OCI-LY7 (cell line): ENCODE measurements around the gene PTPRE. TPM values are rescaled to one million over a fixed set of nuclear protein-coding genes. Genes with fewer than 3 reads are reported as not detected.

Experiments
- BruUV-seq: library from RNA; stranded (reverse); fragments of 400-500 nt; replicated peaks from 2 replicates; lab custom pipeline; 2021; lab: Mats Ljungman, UMichigan
- CTCF ChIA-PET: fragments of 300-600 bp; sonication (Branson Sonifier 250); formaldehyde crosslinking; loops from one replicate; lab custom pipeline; 2022; ENCODE audit warnings: antibody characterized with exemption; ENCODE audit not compliant: unreplicated experiment; lab: Charles Lee
- POLR2A ChIA-PET: fragments of 300-600 bp; sonication (Branson Sonifier 250); formaldehyde crosslinking; loops from one replicate; lab custom pipeline; 2022; ENCODE audit warnings: antibody characterized with exemption; lab: Charles Lee
- DNase-seq: peaks from one replicate; pipeline ENCODE4 v3.0.0-alpha.2; 2015; ENCODE audit warnings: low spot score
- H2AFZ ChIP-seq: fragments of 200-600 bp; sonication (generic), shearing (Covaris generic); 2 replicates; pipeline ENCODE4 v1.6.1; 2014; ENCODE audit warnings: mild to moderate bottlenecking, antibody characterized with exemption, low read length, moderate library complexity
- H3K27ac ChIP-seq: fragments of 200-600 bp; sonication (generic); 2 replicates; pipeline ENCODE4 v1.5.1; 2014; ENCODE audit warnings: mixed run types, low read depth, mild to moderate bottlenecking, moderate library complexity, low read length, inconsistent platforms; ENCODE audit not compliant: poor library complexity, severe bottlenecking
- H3K36me3 ChIP-seq: fragments of 200-600 bp; sonication (generic); 2 replicates; pipeline ENCODE4 v1.6.1; 2014; ENCODE audit warnings: mild to moderate bottlenecking, antibody characterized with exemption, low read length, moderate library complexity, mixed read lengths; ENCODE audit not compliant: insufficient read depth
- H3K4me1 ChIP-seq: fragments of 200-600 bp; sonication (generic); 2 replicates; pipeline ENCODE4 v1.5.1; 2014; ENCODE audit warnings: mild to moderate bottlenecking, low read length; ENCODE audit not compliant: insufficient read depth, poor library complexity, severe bottlenecking
- H3K4me2 ChIP-seq: fragments of 200-600 bp; sonication (generic); 2 replicates; pipeline ENCODE4 v1.6.1; 2014; ENCODE audit warnings: mild to moderate bottlenecking, low read length
- H3K4me3 ChIP-seq: fragments of 200-600 bp; sonication (generic); 2 replicates; pipeline ENCODE4 v1.5.1; 2014; ENCODE audit warnings: mild to moderate bottlenecking, low read depth, low read length; ENCODE audit not compliant: poor library complexity, severe bottlenecking
- H3K79me2 ChIP-seq: fragments of 200-600 bp; sonication (generic); 2 replicates; pipeline ENCODE4 v1.6.1; 2016; ENCODE audit warnings: low read depth, mild to moderate bottlenecking, low read length, moderate library complexity, mixed read lengths; ENCODE audit not compliant: insufficient read depth
- H3K9me2 ChIP-seq: fragments of 200-600 bp; sonication (generic); 2 replicates; pipeline ENCODE4 v1.6.1; 2016; ENCODE audit warnings: mild to moderate bottlenecking, low read length, mixed read lengths; ENCODE audit not compliant: insufficient read depth
- H3K9me3 ChIP-seq: fragments of 200-600 bp; sonication (generic); 2 replicates; pipeline ENCODE4 v1.6.1; 2014; ENCODE audit warnings: mild to moderate bottlenecking, mixed run types, low read length, mixed read lengths
- H4K20me1 ChIP-seq: fragments of 200-600 bp; sonication (generic); 2 replicates; pipeline ENCODE4 v1.6.1; 2014; ENCODE audit warnings: mild to moderate bottlenecking, antibody characterized with exemption, low read length, moderate library complexity, mixed read lengths; ENCODE audit not compliant: insufficient read depth
- EZH2phosphoT487 ChIP-seq: fragments of 200-600 bp; sonication (generic); IDR thresholded peaks from 2 replicates; pipeline ENCODE4 v1.6.1; 2018; ENCODE audit warnings: low read depth, borderline replicate concordance, mild to moderate bottlenecking, mixed run types, antibody characterized with exemption, low read length, moderate library complexity, mixed read lengths
- intact Hi-C: fragments of 100-400 bp; cut with micrococcal nuclease; formaldehyde crosslinking; loops from one replicate; pipeline ENCODE4 v1.10.0; 2022; ENCODE audit not compliant: unreplicated experiment
- total RNA-seq, 2 experiments: library from RNA; depleted of rRNA in 1 of 2; stranded (reverse); fragments of >200 nt in 1 of 2; shearing (Covaris generic) in 1 of 2; gene quantifications; 2 replicates each; pipeline ENCODE4 v1.2.3, GENCODE V29; 2014 to 2022
- TF ChIP-seq, protein P1 (sequence below): fragments of 200-600 bp; sonication (generic); conservative IDR thresholded peaks from 2 replicates; pipeline ENCODE4 v1.5.1; 2014; ENCODE audit warnings: mild to moderate bottlenecking, antibody characterized with exemption, low read length, moderate library complexity, mixed read lengths

PTPRE gene
- total RNA-seq, 2 experiments from 2014 or later = 6.8 to 8.3 TPM

DNA sequence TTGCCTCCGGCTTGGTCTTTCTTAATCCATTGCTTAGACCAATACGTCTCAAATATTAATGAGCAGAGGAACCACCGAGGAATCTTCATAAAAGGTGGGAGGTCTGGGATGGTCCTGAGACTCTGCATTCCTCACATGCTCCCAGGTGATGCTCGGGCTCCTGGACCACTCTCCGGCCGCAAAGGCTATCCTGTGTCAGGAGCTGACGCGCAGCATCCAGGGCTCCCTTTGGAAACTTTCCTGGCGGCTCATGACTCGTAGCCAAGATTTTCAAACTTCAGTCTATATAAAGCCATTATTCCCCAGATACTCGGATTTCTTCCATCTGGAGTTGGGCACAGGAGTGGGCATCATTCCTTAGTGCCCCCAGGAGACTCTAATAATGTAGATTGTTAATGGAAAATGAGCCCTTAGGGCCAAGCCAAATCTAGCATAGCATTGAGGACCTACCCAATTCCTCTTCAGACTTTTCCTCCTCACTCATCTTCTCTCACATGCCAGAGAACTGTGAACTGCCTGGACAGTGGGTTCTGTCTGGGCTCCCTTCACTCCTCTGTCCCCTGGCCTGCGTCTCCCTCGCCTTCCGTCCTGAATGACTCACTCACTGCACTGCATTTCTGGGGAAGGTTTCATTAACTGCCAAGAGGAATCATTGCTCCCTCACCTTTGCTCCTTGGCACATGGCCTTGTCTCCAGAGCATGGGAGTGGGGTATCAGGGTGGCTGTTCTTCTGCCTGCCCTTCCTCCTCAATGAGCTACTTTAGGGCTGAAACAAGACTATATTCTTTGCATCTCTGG lies 130.0 kb downstream of the PTPRE start:
- ChIA-PET CTCF (interaction anchor here (1.3 kb wide), 1 partner anchor 47 kb away, joined by 3 read pairs; no protein-coding TSS in a partner anchor), POLR2A (interaction anchor here (0.7 kb wide), 1 partner anchor 178 kb away, joined by 6 read pairs; no protein-coding TSS in a partner anchor)
- H3K9me2 ChIP-seq = no peaks in the 10 kb centered on the region
- H3K4me1 ChIP-seq = no peaks in the 10 kb centered on the region
- no peaks in the 10 kb centered on the region for H4K20me1 ChIP-seq
- no peak overlapping the region for H3K27ac ChIP-seq
- H3K4me3 ChIP-seq = no peak overlapping the region
- H3K4me2 ChIP-seq = no peak overlapping the region
- H3K9me3 ChIP-seq = no peaks in the 10 kb centered on the region
- intact Hi-C loops = no loop called here
- H2AFZ ChIP-seq = no peak overlapping the region
- no peaks in the 10 kb centered on the region for H3K79me2 ChIP-seq
- DNase-seq = no peak
- H3K36me3 ChIP-seq = no peaks in the 10 kb centered on the region
- no peak for TF ChIP-seq EZH2phosphoT487
- TF ChIP-seq, protein P1, sequence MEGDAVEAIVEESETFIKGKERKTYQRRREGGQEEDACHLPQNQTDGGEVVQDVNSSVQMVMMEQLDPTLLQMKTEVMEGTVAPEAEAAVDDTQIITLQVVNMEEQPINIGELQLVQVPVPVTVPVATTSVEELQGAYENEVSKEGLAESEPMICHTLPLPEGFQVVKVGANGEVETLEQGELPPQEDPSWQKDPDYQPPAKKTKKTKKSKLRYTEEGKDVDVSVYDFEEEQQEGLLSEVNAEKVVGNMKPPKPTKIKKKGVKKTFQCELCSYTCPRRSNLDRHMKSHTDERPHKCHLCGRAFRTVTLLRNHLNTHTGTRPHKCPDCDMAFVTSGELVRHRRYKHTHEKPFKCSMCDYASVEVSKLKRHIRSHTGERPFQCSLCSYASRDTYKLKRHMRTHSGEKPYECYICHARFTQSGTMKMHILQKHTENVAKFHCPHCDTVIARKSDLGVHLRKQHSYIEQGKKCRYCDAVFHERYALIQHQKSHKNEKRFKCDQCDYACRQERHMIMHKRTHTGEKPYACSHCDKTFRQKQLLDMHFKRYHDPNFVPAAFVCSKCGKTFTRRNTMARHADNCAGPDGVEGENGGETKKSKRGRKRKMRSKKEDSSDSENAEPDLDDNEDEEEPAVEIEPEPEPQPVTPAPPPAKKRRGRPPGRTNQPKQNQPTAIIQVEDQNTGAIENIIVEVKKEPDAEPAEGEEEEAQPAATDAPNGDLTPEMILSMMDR = no peak
- no TSS peak for BruUV-seq

- intact Hi-C loops = no loop called here
- DNase-seq = no peak
- ChIA-PET CTCF (no interaction called here), POLR2A (no interaction called here)
- no peaks in the 10 kb centered on the region for H3K4me1 ChIP-seq
- H4K20me1 ChIP-seq = no peaks in the 10 kb centered on the region
- H3K79me2 ChIP-seq = no peaks in the 10 kb centered on the region
- no peak overlapping the region for H3K27ac ChIP-seq
- no peak overlapping the region for H3K4me3 ChIP-seq
- no TSS peak for BruUV-seq
- H3K4me2 ChIP-seq = no peak overlapping the region
- H2AFZ ChIP-seq = no peak overlapping the region
- no peaks in the 10 kb centered on the region for H3K9me2 ChIP-seq
- H3K9me3 ChIP-seq = no peaks in the 10 kb centered on the region
- TF ChIP-seq EZH2phosphoT487 = no peak
- TF ChIP-seq, protein P1 = no peak
- no peaks in the 10 kb centered on the region for H3K36me3 ChIP-seq
These were observed 133.2 kb downstream of the PTPRE start for GRCh38 chr10:128040096-128040495.

GRCh38 chr10:128040681-128041080 lies 133.8 kb downstream of the PTPRE start:
- DNase-seq = no peak
- ChIA-PET POLR2A (no interaction called here), CTCF (interaction anchor here (0.6 kb wide), 1 partner anchor 38 kb away, joined by 3 read pairs; no protein-coding TSS in a partner anchor)
- Histone ChIP-seq H3K9me3 (no peaks in the 10 kb centered on the region), H3K4me3 (no peak overlapping the region), H3K36me3 (no peaks in the 10 kb centered on the region), H2AFZ (no peak overlapping the region), H3K4me2 (no peak overlapping the region), H3K79me2 (no peaks in the 10 kb centered on the region), H3K9me2 (no peaks in the 10 kb centered on the region), H3K27ac (no peak overlapping the region), H3K4me1 (no peaks in the 10 kb centered on the region), H4K20me1 (no peaks in the 10 kb centered on the region)
- TF ChIP-seq EZH2phosphoT487 = no peak
- TF ChIP-seq, protein P1 = no peak
- no TSS peak for BruUV-seq
- intact Hi-C loops = no loop called here
